Kidney (tissue), 14 donors: ENCODE results near the gene CHST12. TPM values are rescaled to one million over a fixed set of nuclear protein-coding genes. Genes with fewer than 3 reads are reported as not detected.

ENCODE experiments used
- DNase-seq, 5 donors: peaks; one replicate each; pipeline ENCODE4 v3.0.0-alpha.2; 2013 to 2020
- FAIRE-seq: peaks from 2 replicates; lab custom pipeline; 2012; peaks lifted over from hg19 to GRCh38; lab: Jason Lieb, UNC
- H3K27ac ChIP-seq, 2 donors: one replicate each; pipeline ENCODE4 v1.7.0; 2013; ENCODE audit warnings: low read depth in 2 of 2, low read length in 2 of 2, inconsistent platforms in 1 of 2
- H3K27me3 ChIP-seq: one replicate; pipeline ENCODE4 v1.7.1; 2013; ENCODE audit warnings: low read length, inconsistent platforms; ENCODE audit not compliant: control insufficient read depth, insufficient read depth
- H3K36me3 ChIP-seq, 3 donors: one replicate each; pipeline versions ENCODE4 v1.7.0 to v1.7.1; 2013; ENCODE audit warnings: low read length in 3 of 3, control low read depth in 1 of 3, inconsistent platforms in 1 of 3; ENCODE audit not compliant: insufficient read depth in 3 of 3, control insufficient read depth in 2 of 3
- H3K4me1 ChIP-seq, 3 donors: one replicate each; pipeline versions ENCODE4 v1.7.0 to v1.7.1; 2013; ENCODE audit warnings: low read length in 3 of 3, inconsistent platforms in 1 of 3, low read depth in 1 of 3; ENCODE audit not compliant: control insufficient read depth in 2 of 3, insufficient read depth in 2 of 3
- H3K4me3 ChIP-seq, 3 donors: one replicate each; pipeline versions ENCODE4 v1.7.0 to v1.8.1; 2013; ENCODE audit warnings: low read length in 3 of 3, control low read depth in 1 of 3, inconsistent platforms in 1 of 3
- H3K9ac ChIP-seq, 3 donors: one replicate each; pipeline versions ENCODE4 v1.7.0 to v1.7.1; 2013; ENCODE audit warnings: low read length in 3 of 3, control low read depth in 1 of 3, inconsistent platforms in 1 of 3
- H3K9me3 ChIP-seq, 3 donors: one replicate each; pipeline versions ENCODE4 v1.7.0 to v1.7.1; 2013; ENCODE audit warnings: low read length in 3 of 3, control low read depth in 1 of 3, inconsistent platforms in 1 of 3; ENCODE audit not compliant: control insufficient read depth in 2 of 3, insufficient read depth in 1 of 3
- intact Hi-C: fragments of 100-400 bp; cut with DNase I; formaldehyde crosslinking; loops from one replicate; pipeline ENCODE4 v1.11.1; 2022
- polyA plus RNA-seq: library from polyadenylated mRNA; stranded (reverse); fragments of 350-450 nt; fragmentation: Illumina TruSeq; extraction: RNeasy Lipid Tissue Mini Kit (QIAGEN cat#74804); gene quantifications from one replicate; pipeline ENCODE4 v1.2.3, GENCODE V29; 2014; ENCODE audit warnings: low read depth, low replicate concordance; ENCODE audit not compliant: insufficient read depth
- total RNA-seq: library from RNA; stranded (reverse); fragmentation: NEBNext Ultra II Directional; extraction: Animal tissue kit (Norgen Biotek cat#: 25700); gene quantifications from one replicate; pipeline ENCODE4 v1.2.1, GENCODE V29; 2021
- TF ChIP-seq, protein P1 (sequence below): IDR thresholded peaks from 3 replicates; pipeline ENCODE4 v1.5.1; 2012; ENCODE audit warnings: mild to moderate bottlenecking, moderate library complexity, borderline replicate concordance; ENCODE audit not compliant: insufficient read depth; ENCODE audit errors: extremely low read depth
- donor health status: control.
- donor health status: control.
- donor health status: control.
- donor health status: control.
- donor health status: control.
- donor health status: DM: yes; HTN: yes; CAD: no.
- donor health status: Normal renal cell carcinoma (clear cell type).

The CHST12 gene
- total and polyA plus RNA-seq, 2 donors from 2014 or later, result 16.3 to 25.6 TPM

DNA sequence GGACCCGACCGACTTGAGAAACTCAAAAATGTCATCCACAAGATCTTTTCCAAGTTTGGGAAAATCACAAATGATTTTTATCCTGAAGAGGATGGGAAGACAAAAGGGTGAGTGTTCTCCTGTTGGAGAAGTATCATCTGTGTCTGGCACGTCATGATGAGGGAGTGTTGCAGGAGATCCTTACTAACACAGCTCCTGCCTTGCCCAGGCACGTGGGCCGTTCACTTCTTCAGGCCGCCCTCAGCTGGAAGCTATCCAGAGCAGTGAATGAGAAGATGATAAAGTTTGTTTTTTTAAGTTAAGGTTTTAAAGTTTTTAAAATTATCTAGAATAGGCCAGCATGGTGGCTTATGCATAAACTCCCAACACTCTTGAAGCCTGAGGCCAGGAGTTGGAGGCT, 42.6 kb upstream of the CHST12 start:
- Histone ChIP-seq H3K27me3 (no peaks in the 10 kb centered on the region), H3K4me3 (no peak overlapping the region), H3K36me3 (peaks cover 9 to 44% (median 26%) of the 10 kb centered on the region in 3 donors), H3K27ac (no peak overlapping the region), H3K9me3 (no peaks in the 10 kb centered on the region), H3K9ac (no peak overlapping the region), H3K4me1 (peaks cover 0 to 9% (median 0%) of the 10 kb centered on the region in 3 donors)
- TF ChIP-seq, protein P1, sequence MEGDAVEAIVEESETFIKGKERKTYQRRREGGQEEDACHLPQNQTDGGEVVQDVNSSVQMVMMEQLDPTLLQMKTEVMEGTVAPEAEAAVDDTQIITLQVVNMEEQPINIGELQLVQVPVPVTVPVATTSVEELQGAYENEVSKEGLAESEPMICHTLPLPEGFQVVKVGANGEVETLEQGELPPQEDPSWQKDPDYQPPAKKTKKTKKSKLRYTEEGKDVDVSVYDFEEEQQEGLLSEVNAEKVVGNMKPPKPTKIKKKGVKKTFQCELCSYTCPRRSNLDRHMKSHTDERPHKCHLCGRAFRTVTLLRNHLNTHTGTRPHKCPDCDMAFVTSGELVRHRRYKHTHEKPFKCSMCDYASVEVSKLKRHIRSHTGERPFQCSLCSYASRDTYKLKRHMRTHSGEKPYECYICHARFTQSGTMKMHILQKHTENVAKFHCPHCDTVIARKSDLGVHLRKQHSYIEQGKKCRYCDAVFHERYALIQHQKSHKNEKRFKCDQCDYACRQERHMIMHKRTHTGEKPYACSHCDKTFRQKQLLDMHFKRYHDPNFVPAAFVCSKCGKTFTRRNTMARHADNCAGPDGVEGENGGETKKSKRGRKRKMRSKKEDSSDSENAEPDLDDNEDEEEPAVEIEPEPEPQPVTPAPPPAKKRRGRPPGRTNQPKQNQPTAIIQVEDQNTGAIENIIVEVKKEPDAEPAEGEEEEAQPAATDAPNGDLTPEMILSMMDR, result no peak
- intact Hi-C loops, result no loop called here
- no peak for FAIRE-seq
- no peak for DNase-seq

DNA sequence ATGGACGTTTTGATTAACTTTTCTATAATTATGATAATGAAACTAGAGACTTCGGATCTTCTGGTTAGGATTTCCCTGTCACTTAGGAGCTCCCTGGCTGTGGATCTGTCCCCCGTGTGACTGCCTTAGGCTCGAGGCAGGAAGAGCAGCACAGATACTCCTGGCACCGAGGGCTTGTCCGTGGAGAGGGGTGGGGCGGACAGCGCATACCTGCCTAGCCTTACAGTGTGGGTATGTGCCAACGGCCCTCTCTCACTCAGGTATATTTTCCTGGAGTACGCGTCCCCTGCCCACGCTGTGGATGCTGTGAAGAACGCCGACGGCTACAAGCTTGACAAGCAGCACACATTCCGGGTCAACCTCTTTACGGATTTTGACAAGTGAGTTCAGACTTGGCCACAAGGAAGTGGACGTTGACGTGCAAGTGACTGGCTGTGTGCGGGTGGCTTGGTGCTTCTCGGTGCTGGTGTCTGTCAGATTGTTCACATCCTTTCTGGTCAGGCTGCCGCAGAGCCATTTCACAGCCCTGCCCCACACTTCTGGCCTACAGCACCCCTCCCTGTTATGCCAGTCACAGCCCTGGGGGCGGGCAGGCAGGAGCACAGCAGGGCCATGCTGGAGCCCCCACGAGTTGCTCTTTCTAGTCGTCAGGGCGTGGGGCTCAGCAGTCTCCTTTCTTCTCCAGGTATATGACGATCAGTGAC, 40.9 kb upstream of the CHST12 start:
- TF ChIP-seq, protein P1, result no peak
- H3K27ac ChIP-seq, result no peak overlapping the region
- no peak overlapping the region for H3K4me3 ChIP-seq
- intact Hi-C loops, result no loop called here
- DNase-seq (no peak), FAIRE-seq (no peak)
- no peak overlapping the region for H3K9ac ChIP-seq
- no peaks in the 10 kb centered on the region for H3K9me3 ChIP-seq
- no peaks in the 10 kb centered on the region for H3K27me3 ChIP-seq
- H3K4me1 ChIP-seq, result no peaks in the 10 kb centered on the region
- peaks cover 8 to 46% (median 31%) of the 10 kb centered on the region in 3 donors for H3K36me3 ChIP-seq

DNA sequence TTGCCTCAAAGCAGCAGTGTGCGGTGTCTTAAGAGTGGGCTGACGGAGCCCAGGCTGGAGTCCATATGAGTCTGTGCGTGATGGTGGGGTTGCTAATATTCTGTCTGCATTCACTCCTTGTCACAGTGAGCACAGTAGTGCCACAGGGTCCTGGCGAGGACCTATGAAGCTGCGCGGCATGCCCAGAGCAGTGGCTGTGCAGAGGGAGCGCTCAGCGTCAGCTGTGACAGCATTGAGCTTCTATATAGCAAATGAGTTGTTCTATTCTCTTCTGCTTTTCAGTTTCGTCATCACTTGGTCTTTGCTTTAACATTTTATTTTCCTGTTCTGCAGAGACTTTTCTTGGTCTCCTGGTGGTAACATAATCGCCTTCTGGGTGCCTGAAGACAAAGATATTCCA, 34.3 kb upstream of the CHST12 start:
- TF ChIP-seq, protein P1, result no peak
- FAIRE-seq, result no peak
- H3K36me3 ChIP-seq, result peaks cover 11 to 68% (median 44%) of the 10 kb centered on the region in 3 donors

More for the DNA sequence above, 34.3 kb upstream of the CHST12 start:
- Histone ChIP-seq H3K9ac (no peak overlapping the region), H3K9me3 (no peaks in the 10 kb centered on the region), H3K27ac (no peak overlapping the region), H3K4me3 (no peak overlapping the region), H3K27me3 (no peaks in the 10 kb centered on the region), H3K4me1 (no peaks in the 10 kb centered on the region)
- no peak for DNase-seq
- intact Hi-C loops, result no loop called here
